H1 (cell line): ENCODE results near the gene ZNF672. TPM values are rescaled to one million over a fixed set of nuclear protein-coding genes. Genes with fewer than 3 reads are reported as not detected.

ENCODE experiments used
- CTCF ChIA-PET: fragments of 300-600 bp; sonication (Branson Sonifier 250); formaldehyde crosslinking; loops from one replicate; lab custom pipeline; 2021; ENCODE audit not compliant: partially characterized antibody; lab: Charles Lee
- POLR2A ChIA-PET: fragments of 300-600 bp; sonication (Branson Sonifier 250); formaldehyde crosslinking; loops from one replicate; lab custom pipeline; 2021; ENCODE audit warnings: inconsistent platforms; ENCODE audit not compliant: partially characterized antibody; lab: Charles Lee
- DNase-seq, 2 experiments: peaks; one replicate each; pipeline versions ENCODE4 v3.0.0 to v3.0.0-alpha.2; 2010 to 2022; ENCODE audit warnings: low spot score in 2 of 2, low read depth in 1 of 2, mixed read lengths in 1 of 2
- FAIRE-seq: peaks from 2 replicates; lab custom pipeline; 2011; peaks lifted over from hg19 to GRCh38; lab: Jason Lieb, UNC
- H2AFZ ChIP-seq: 2 replicates; pipeline ENCODE4 v1.8.1; 2012; ENCODE audit warnings: low read length, inconsistent platforms
- H2AK5ac ChIP-seq: 2 replicates; pipeline ENCODE4 v1.6.1; 2013; ENCODE audit warnings: low read depth, low read length
- H2BK120ac ChIP-seq: replicated peaks from 2 replicates; pipeline ENCODE3; 2013; ENCODE audit warnings: low read depth, low read length, inconsistent platforms
- H2BK12ac ChIP-seq: 2 replicates; pipeline ENCODE4 v1.6.1; 2013; ENCODE audit warnings: low read depth, low read length
- H2BK15ac ChIP-seq: 2 replicates; pipeline ENCODE4 v1.6.1; 2013; ENCODE audit warnings: low read length
- H2BK20ac ChIP-seq: 2 replicates; pipeline ENCODE4 v1.6.1; 2013; ENCODE audit warnings: low read length
- H2BK5ac ChIP-seq: 2 replicates; pipeline ENCODE4 v1.6.1; 2013; ENCODE audit warnings: low read depth, low read length
- H3K14ac ChIP-seq: 2 replicates; pipeline ENCODE4 v1.6.1; 2013; ENCODE audit warnings: inconsistent platforms; ENCODE audit not compliant: insufficient read length
- H3K18ac ChIP-seq: 2 replicates; pipeline ENCODE4 v1.6.1; 2013; ENCODE audit warnings: low read length; ENCODE audit errors: extremely low read depth
- H3K23ac ChIP-seq: 2 replicates; pipeline ENCODE4 v1.6.1; 2013; ENCODE audit warnings: inconsistent platforms; ENCODE audit not compliant: insufficient read length
- H3K23me2 ChIP-seq: 2 replicates; pipeline ENCODE4 v1.6.1; 2013; ENCODE audit warnings: low read depth, low read length
- H3K27ac ChIP-seq: 2 replicates; pipeline ENCODE4 v1.6.1; 2011; ENCODE audit warnings: low read depth, low read length, inconsistent platforms
- H3K27me3 ChIP-seq, 4 experiments: replicated peaks in 1 of 4; 1 replicate in 1 of 4; 2 replicates in 3 of 4; pipeline versions ENCODE4 v1.6.1 to v1.8.1; 2011 to 2013; ENCODE audit warnings: low read length in 3 of 4, mild to moderate bottlenecking in 3 of 4, inconsistent platforms in 2 of 4, mixed read lengths in 2 of 4, moderate library complexity in 1 of 4; ENCODE audit not compliant: control insufficient read depth in 3 of 4, insufficient read depth in 3 of 4; ENCODE audit errors: extremely low read depth in 1 of 4
- H3K36me3 ChIP-seq, 4 experiments: 2 replicates each; pipeline versions ENCODE4 v1.6.1 to v1.8.1; 2011 to 2013; ENCODE audit warnings: mild to moderate bottlenecking in 4 of 4, low read length in 3 of 4, moderate library complexity in 2 of 4, control low read depth in 1 of 4, inconsistent platforms in 1 of 4; ENCODE audit not compliant: insufficient read depth in 4 of 4, control insufficient read depth in 2 of 4
- H3K4ac ChIP-seq: replicated peaks from 2 replicates; pipeline ENCODE3; 2013; ENCODE audit warnings: low read length, low read depth, mixed read lengths, inconsistent platforms; ENCODE audit not compliant: insufficient read length
- H3K4me1 ChIP-seq, 4 experiments: replicated peaks in 1 of 4; 1 replicate in 1 of 4; 2 replicates in 3 of 4; pipeline versions ENCODE4 v1.6.1 to v1.8.1; 2011 to 2013; ENCODE audit warnings: low read length in 3 of 4, inconsistent platforms in 2 of 4, mixed read lengths in 1 of 4; ENCODE audit not compliant: insufficient read depth in 4 of 4, control insufficient read depth in 3 of 4
- H3K4me2 ChIP-seq, 2 experiments: 2 replicates each; pipeline versions ENCODE4 v1.6.1 to v1.8.1; 2011 to 2013; ENCODE audit warnings: low read depth in 2 of 2, low read length in 2 of 2, control low read depth in 1 of 2, inconsistent platforms in 1 of 2, mild to moderate bottlenecking in 1 of 2; ENCODE audit not compliant: insufficient read depth in 1 of 2
- H3K4me3 ChIP-seq, 4 experiments: fragments of 200-600, 300-600 bp in 1 of 4; sonication (generic), shearing (Covaris generic), sonication (Bioruptor Twin) in 1 of 4; 2 replicates each; pipeline versions ENCODE4 v1.5.1 to v1.8.1; 2011 to 2016; ENCODE audit warnings: low read length in 4 of 4, low read depth in 3 of 4, control low read depth in 2 of 4, inconsistent platforms in 2 of 4, mild to moderate bottlenecking in 2 of 4, mixed read lengths in 1 of 4, moderate library complexity in 1 of 4; ENCODE audit not compliant: insufficient read depth in 2 of 4; ENCODE audit errors: extremely low read depth in 1 of 4
- H3K56ac ChIP-seq: replicated peaks from 2 replicates; pipeline ENCODE3; 2013; ENCODE audit warnings: low read depth, mild to moderate bottlenecking, mixed read lengths, low read length, inconsistent platforms; ENCODE audit not compliant: insufficient read length
- H3K79me1 ChIP-seq: 2 replicates; pipeline ENCODE4 v1.6.1; 2013; ENCODE audit warnings: low read depth, low read length, control low read depth
- H3K79me2 ChIP-seq, 2 experiments: 2 replicates each; pipeline versions ENCODE4 v1.6.1 to v1.8.1; 2012 to 2013; ENCODE audit warnings: low read length in 2 of 2, mild to moderate bottlenecking in 2 of 2, inconsistent platforms in 1 of 2; ENCODE audit not compliant: insufficient read depth in 2 of 2, control insufficient read depth in 1 of 2
- H3K9ac ChIP-seq, 4 experiments: replicated peaks in 1 of 4; 1 replicate in 1 of 4; 2 replicates in 3 of 4; pipeline versions ENCODE4 v1.6.1 to v1.8.1; 2011 to 2013; ENCODE audit warnings: low read depth in 3 of 4, low read length in 3 of 4, control low read depth in 2 of 4, mild to moderate bottlenecking in 2 of 4, moderate library complexity in 2 of 4, inconsistent platforms in 1 of 4; ENCODE audit errors: extremely low read depth in 1 of 4
- H3K9me3 ChIP-seq, 2 experiments: 2 replicates each; pipeline versions ENCODE4 v1.6.1 to v1.8.1; 2012 to 2013; ENCODE audit warnings: mild to moderate bottlenecking in 2 of 2, moderate library complexity in 2 of 2, control low read depth in 1 of 2, inconsistent platforms in 1 of 2, low read depth in 1 of 2, low read length in 1 of 2, mixed read lengths in 1 of 2; ENCODE audit not compliant: insufficient read depth in 2 of 2
- H4K20me1 ChIP-seq, 2 experiments: replicated peaks in 1 of 2; 2 replicates each; pipeline versions ENCODE3 to v1.8.1; 2011 to 2013; ENCODE audit warnings: inconsistent platforms in 2 of 2, low read length in 2 of 2, mild to moderate bottlenecking in 1 of 2; ENCODE audit not compliant: insufficient read depth in 2 of 2, control insufficient read depth in 1 of 2
- H4K5ac ChIP-seq: 2 replicates; pipeline ENCODE4 v1.6.1; 2013; ENCODE audit warnings: low read length, low read depth, mixed read lengths, inconsistent platforms; ENCODE audit not compliant: insufficient read length
- H4K8ac ChIP-seq: 2 replicates; pipeline ENCODE4 v1.8.0; 2013; ENCODE audit warnings: mild to moderate bottlenecking, moderate library complexity, low read length, inconsistent platforms; ENCODE audit not compliant: insufficient read depth; ENCODE audit errors: extremely low read depth
- H4K91ac ChIP-seq: replicated peaks from 2 replicates; pipeline ENCODE3; 2013; ENCODE audit warnings: low read length, mixed read lengths, inconsistent platforms; ENCODE audit not compliant: insufficient read length
- CEBPB ChIP-seq: IDR thresholded peaks from 2 replicates; pipeline ENCODE4 v1.6.1; 2012; ENCODE audit warnings: low read depth, low read length
- CHD1 ChIP-seq: IDR thresholded peaks from 2 replicates; pipeline ENCODE4 v1.6.1; 2012; ENCODE audit warnings: low read depth, low read length, improper control_type of control experiment
- CHD2 ChIP-seq: IDR thresholded peaks from 2 replicates; pipeline ENCODE4 v1.6.1; 2012; ENCODE audit warnings: low read length, improper control_type of control experiment
- EP300 ChIP-seq, 2 experiments: IDR thresholded peaks; 1 replicate in 1 of 2; 2 replicates in 1 of 2; pipeline ENCODE4 v1.6.1; 2011 to 2012; ENCODE audit warnings: low read depth in 2 of 2, low read length in 2 of 2, mild to moderate bottlenecking in 2 of 2, borderline replicate concordance in 1 of 2, inconsistent platforms in 1 of 2, moderate library complexity in 1 of 2
- EZH2 ChIP-seq: fragments of 200-600 bp; sonication (generic); IDR thresholded peaks from 2 replicates; pipeline ENCODE4 v1.7.1; 2012; ENCODE audit warnings: low read depth, mild to moderate bottlenecking, moderate library complexity, low read length, inconsistent platforms; ENCODE audit not compliant: severe bottlenecking
- GTF2F1 ChIP-seq: IDR thresholded peaks from 2 replicates; pipeline ENCODE4 v1.6.1; 2012; ENCODE audit warnings: low read depth, low read length, improper control_type of control experiment, borderline replicate concordance
- HDAC2 ChIP-seq, 2 experiments: fragments of 300-600 bp in 1 of 2; sonication (generic) in 1 of 2; IDR thresholded peaks; 2 replicates each; pipeline ENCODE4 v1.6.1; 2011 to 2012; ENCODE audit warnings: low read depth in 2 of 2, low read length in 2 of 2, mild to moderate bottlenecking in 2 of 2, moderate library complexity in 2 of 2, borderline replicate concordance in 1 of 2, inconsistent platforms in 1 of 2
- MAFK ChIP-seq: IDR thresholded peaks from 2 replicates; pipeline ENCODE4 v1.6.1; 2012; ENCODE audit warnings: low read depth, mild to moderate bottlenecking, improper control_type of control experiment, low read length
- NRF1 ChIP-seq: IDR thresholded peaks from 2 replicates; pipeline ENCODE4 v1.6.1; 2011; ENCODE audit warnings: mild to moderate bottlenecking, low read depth, low read length, improper control_type of control experiment
- RAD21 ChIP-seq, 2 experiments: IDR thresholded peaks in 1 of 2; conservative IDR thresholded peaks in 1 of 2; 2 replicates each; pipeline ENCODE4 v1.6.1; 2011; ENCODE audit warnings: low read depth in 2 of 2, low read length in 2 of 2, improper control_type of control experiment in 1 of 2, inconsistent platforms in 1 of 2, mild to moderate bottlenecking in 1 of 2, moderate library complexity in 1 of 2
- RFX5 ChIP-seq: IDR thresholded peaks from 2 replicates; pipeline ENCODE4 v1.6.1; 2011; ENCODE audit warnings: low read depth, low read length, improper control_type of control experiment, borderline replicate concordance
- SP4 ChIP-seq: IDR thresholded peaks from 2 replicates; pipeline ENCODE4 v1.6.1; 2012; ENCODE audit warnings: low read length, inconsistent platforms
- SRF ChIP-seq: IDR thresholded peaks from 2 replicates; pipeline ENCODE4 v1.6.1; 2011; ENCODE audit warnings: mild to moderate bottlenecking, low read depth, low read length, moderate library complexity
- WGBS, 2 experiments: shearing (Covaris generic) in 1 of 2; methylation state at CpG; one replicate each; pipeline versions ENCODE4 v1.1.6 to v1.1.7; 2013 to 2015; ENCODE audit warnings: low lambda C conversion rate in 2 of 2, mixed read lengths in 2 of 2, inconsistent platforms in 1 of 2, low coverage in 1 of 2, missing lambda C conversion rate in 1 of 2; ENCODE audit not compliant: insufficient replicate concordance in 2 of 2, insufficient coverage in 1 of 2, insufficient read length in 1 of 2; ENCODE audit errors: extremely low coverage in 1 of 2, missing lambda C conversion rate in 1 of 2; 5-methylcytosine and 5-hydroxymethylcytosine counted together
- polyA plus RNA-seq, 7 experiments: library from polyadenylated mRNA; depleted of rRNA in 3 of 7; stranded (reverse) in 5 of 7; unstranded in 2 of 7; fragments of >200 nt in 5 of 7; fragments of 200-250 nt in 2 of 7; gene quantifications; 1 replicate in 5 of 7; 2 replicates in 1 of 7; 4 replicates in 1 of 7; pipeline versions ENCODE4 v1.2.1 to v1.2.3, GENCODE V29; 2011 to 2013; ENCODE audit warnings: missing spikeins in 2 of 7, mixed read lengths in 2 of 7
- total RNA-seq: library from RNA; stranded (reverse); fragmentation: NEBNext Ultra II Directional; extraction: Animal tissue kit (Norgen Biotek cat#: 25700); gene quantifications from 2 replicates; pipeline ENCODE4 v1.2.1, GENCODE V29; 2021
- TF ChIP-seq, protein P1 (sequence below): IDR thresholded peaks from 2 replicates; pipeline ENCODE4 v1.6.1; 2012; ENCODE audit warnings: inconsistent platforms

The ZNF672 gene
- total and polyA plus RNA-seq, 2 of the 8 experiments (the other 6 are each of a cell fraction or from before 2014, with no cell fraction given), result 30.7 to 40.4 TPM

GRCh38 chr1:248788327-248788726 is 49.7 kb upstream of the ZNF672 start:
- H3K4me1 ChIP-seq, result no peaks in the 10 kb centered on the region
- ChIA-PET CTCF (interaction anchor here (0.6 to 1.5 kb wide), 2 partner anchors 18 to 19 kb away, joined by 3 read pairs; no protein-coding TSS in a partner anchor), POLR2A (no interaction called here)
- no peak for TF ChIP-seq RAD21 (IDR thresholded peaks at IDR 0.05 in 1 of 2, conservative IDR thresholded peaks at IDR 0.05 in 1 of 2; ENCODE audit: low read depth in 2 of 2, low read length in 2 of 2)
- no peak for TF ChIP-seq EP300 (IDR thresholded peaks at IDR 0.05; ENCODE audit: borderline replicate concordance in 1 of 2, low read depth in 2 of 2, low read length in 2 of 2)
- TF ChIP-seq HDAC2 (IDR thresholded peaks at IDR 0.05; ENCODE audit: borderline replicate concordance in 1 of 2, low read depth in 2 of 2, low read length in 2 of 2), result no peak
- TF ChIP-seq CEBPB, result no peak
- TF ChIP-seq, protein P1, sequence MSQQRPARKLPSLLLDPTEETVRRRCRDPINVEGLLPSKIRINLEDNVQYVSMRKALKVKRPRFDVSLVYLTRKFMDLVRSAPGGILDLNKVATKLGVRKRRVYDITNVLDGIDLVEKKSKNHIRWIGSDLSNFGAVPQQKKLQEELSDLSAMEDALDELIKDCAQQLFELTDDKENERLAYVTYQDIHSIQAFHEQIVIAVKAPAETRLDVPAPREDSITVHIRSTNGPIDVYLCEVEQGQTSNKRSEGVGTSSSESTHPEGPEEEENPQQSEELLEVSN, result no peak
- TF ChIP-seq EZH2, result no peak
- TF ChIP-seq SRF, result no peak
- no peak for TF ChIP-seq CHD1
- TF ChIP-seq RFX5, result no peak
- TF ChIP-seq GTF2F1, result no peak
- TF ChIP-seq MAFK, result no peak
- TF ChIP-seq CHD2, result no peak
- no peak for TF ChIP-seq SP4
- TF ChIP-seq NRF1, result no peak
- H2AK5ac ChIP-seq, result no peak overlapping the region
- no peak overlapping the region for H2BK12ac ChIP-seq
- H3K14ac ChIP-seq, result no peak overlapping the region
- H4K5ac ChIP-seq, result no peak overlapping the region
- H3K23me2 ChIP-seq, result no peaks in the 10 kb centered on the region
- H3K23ac ChIP-seq, result no peak overlapping the region
- WGBS, 2 experiments, result 51% methylated on average over 3 of the region's 3 CpGs; no CpG with 5 or more reads in 1 of the 2 experiments
- no peak for DNase-seq
- H3K79me1 ChIP-seq, result no peaks in the 10 kb centered on the region
- H2BK15ac ChIP-seq, result no peak overlapping the region
- H3K18ac ChIP-seq, result no peak overlapping the region
- H2BK120ac ChIP-seq, result no peak overlapping the region
- H3K4ac ChIP-seq, result no peak overlapping the region
- H3K4me2 ChIP-seq, result no peak overlapping the region
- no peak overlapping the region for H2AFZ ChIP-seq
- H3K27me3 ChIP-seq, result no peaks in the 10 kb centered on the region
- no peak overlapping the region for H3K4me3 ChIP-seq
- H3K9ac ChIP-seq, result no peak overlapping the region
- FAIRE-seq, result no peak
- no peak overlapping the region for H3K56ac ChIP-seq
- no peaks in the 10 kb centered on the region for H3K79me2 ChIP-seq
- H3K27ac ChIP-seq, result no peak overlapping the region
- no peak overlapping the region for H4K8ac ChIP-seq
- H3K9me3 ChIP-seq, result peaks cover 75 to 95% of the 10 kb centered on the region in 2 experiments
- H2BK20ac ChIP-seq, result no peak overlapping the region
- H2BK5ac ChIP-seq, result no peak overlapping the region
- no peak overlapping the region for H4K91ac ChIP-seq
- H3K36me3 ChIP-seq, result no peaks in the 10 kb centered on the region
- no peaks in the 10 kb centered on the region for H4K20me1 ChIP-seq
